Measurements from ENCODE around the gene OTOL1.

The OTOL1 gene

GRCh38 chr3:161545824-161546223 lies 49.2 kb downstream of the OTOL1 start:
- DNase-seq: no peak

- DNase-seq: no peak
These were observed 51.7 kb downstream of the OTOL1 start for GRCh38 chr3:161548301-161548700.

GRCh38 chr3:161549261-161549660 lies 52.7 kb downstream of the OTOL1 start:
- DNase-seq: no peak

- peak in 1 of 2 experiments; percentile 31 for DNase-seq
These were observed 54.0 kb downstream of the OTOL1 start for GRCh38 chr3:161550491-161551195.

- DNase-seq: no peak
These were observed 55.1 kb downstream of the OTOL1 start for GRCh38 chr3:161551697-161552096.

- DNase-seq: no peak
These were observed 56.5 kb downstream of the OTOL1 start for GRCh38 chr3:161552984-161553560.
